Neural crest cell (in vitro differentiated cells): Measurements from ENCODE around the gene CD83. TPM values are rescaled to one million over a fixed set of nuclear protein-coding genes. Genes with fewer than 3 reads are reported as not detected.
A peak's percentile ranks its signal among the peaks of the same experiment; 100 is the strongest.

ENCODE experiments used
- DNase-seq: peaks from one replicate; pipeline ENCODE4 v3.0.0; 2021; ENCODE audit warnings: low read depth, mixed read lengths, low spot score
- H3K27ac Mint-ChIP-seq: one replicate; pipeline ENCODE4 v1.8.0; 2021; ENCODE audit warnings: mild to moderate bottlenecking, mixed read lengths; ENCODE audit not compliant: unreplicated experiment
- H3K27me3 Mint-ChIP-seq: 2 replicates; pipeline ENCODE4 v1.8.0; 2021; ENCODE audit warnings: low read depth, mild to moderate bottlenecking, mixed read lengths
- H3K36me3 Mint-ChIP-seq: 2 replicates; pipeline ENCODE4 v1.8.0; 2021; ENCODE audit warnings: low read depth, mild to moderate bottlenecking, mixed read lengths
- H3K4me1 Mint-ChIP-seq: 2 replicates; pipeline ENCODE4 v1.8.0; 2021; ENCODE audit warnings: mixed read lengths
- H3K4me3 Mint-ChIP-seq: one replicate; pipeline ENCODE4 v1.8.0; 2021; ENCODE audit warnings: mild to moderate bottlenecking, mixed read lengths
- H3K9me3 Mint-ChIP-seq: 2 replicates; pipeline ENCODE4 v1.8.0; 2021; ENCODE audit warnings: mixed read lengths
- CTCF ChIP-seq: fragments of 200-600 bp; sonication (generic); conservative IDR thresholded peaks from 2 replicates; pipeline ENCODE4 v1.5.0; 2021; ENCODE audit warnings: antibody characterized with exemption, mild to moderate bottlenecking
- total RNA-seq: library from RNA; stranded (reverse); gene quantifications from 2 replicates; pipeline ENCODE4 v1.2.1, GENCODE V29; 2021

The CD83 gene
- total RNA-seq, 1 donor from 2014 or later = 7.9 TPM

- no peak for TF ChIP-seq CTCF
- no peak for DNase-seq
- Mint-ChIP-seq H3K4me3 (no peak overlapping the region), H3K4me1 (peaks cover 19% of the 10 kb centered on the region), H3K27ac (no peak overlapping the region), H3K36me3 (peaks cover 3% of the 10 kb centered on the region), H3K27me3 (no peaks in the 10 kb centered on the region), H3K9me3 (peaks cover 3% of the 10 kb centered on the region)
Observed at GRCh38 chr6:14125346-14125745, 7.8 kb downstream of the CD83 start.

- DNase-seq = no peak
- no peak overlapping the region for H3K4me3 Mint-ChIP-seq
- H3K27me3 Mint-ChIP-seq = no peaks in the 10 kb centered on the region
- H3K36me3 Mint-ChIP-seq = peaks cover 3% of the 10 kb centered on the region
- peaks cover 19% of the 10 kb centered on the region for H3K4me1 Mint-ChIP-seq
- peaks cover 3% of the 10 kb centered on the region for H3K9me3 Mint-ChIP-seq
- no peak for TF ChIP-seq CTCF
- no peak overlapping the region for H3K27ac Mint-ChIP-seq
Observed at GRCh38 chr6:14126191-14126590, 8.6 kb downstream of the CD83 start.

GRCh38 chr6:14127611-14128010 lies 10.0 kb downstream of the CD83 start:
- no peak for TF ChIP-seq CTCF
- DNase-seq = no peak
- H3K9me3 Mint-ChIP-seq = no peaks in the 10 kb centered on the region
- H3K4me3 Mint-ChIP-seq = no peak overlapping the region
- no peaks in the 10 kb centered on the region for H3K36me3 Mint-ChIP-seq
- no peak overlapping the region for H3K27ac Mint-ChIP-seq
- peaks cover 19% of the 10 kb centered on the region for H3K4me1 Mint-ChIP-seq
- no peaks in the 10 kb centered on the region for H3K27me3 Mint-ChIP-seq

GRCh38 chr6:14128012-14128411 lies 10.4 kb downstream of the CD83 start:
- H3K36me3 Mint-ChIP-seq = no peaks in the 10 kb centered on the region
- H3K27ac Mint-ChIP-seq = no peak overlapping the region
- H3K4me1 Mint-ChIP-seq = peaks cover 19% of the 10 kb centered on the region
- no peak overlapping the region for H3K4me3 Mint-ChIP-seq
- no peak for DNase-seq
- H3K27me3 Mint-ChIP-seq = no peaks in the 10 kb centered on the region
- H3K9me3 Mint-ChIP-seq = no peaks in the 10 kb centered on the region
- no peak for TF ChIP-seq CTCF

GRCh38 chr6:14128746-14129145 lies 11.2 kb downstream of the CD83 start:
- Mint-ChIP-seq H3K9me3 (no peaks in the 10 kb centered on the region), H3K4me3 (no peak overlapping the region), H3K4me1 (peaks cover 19% of the 10 kb centered on the region), H3K27me3 (no peaks in the 10 kb centered on the region), H3K27ac (no peak overlapping the region), H3K36me3 (peaks cover 1% of the 10 kb centered on the region)
- no peak for DNase-seq
- no peak for TF ChIP-seq CTCF

- peak; percentile 70 for TF ChIP-seq CTCF
- Mint-ChIP-seq H3K27ac (peak overlapping the region; percentile 83), H3K36me3 (peaks cover 2% of the 10 kb centered on the region), H3K9me3 (no peaks in the 10 kb centered on the region), H3K4me1 (peaks cover 19% of the 10 kb centered on the region), H3K4me3 (no peak overlapping the region), H3K27me3 (no peaks in the 10 kb centered on the region)
- DNase-seq = peak; percentile 30
Observed at GRCh38 chr6:14129575-14129974, 12.0 kb downstream of the CD83 start.
